HepG2 (cell line): ENCODE results near the gene PDLIM5. TPM values are rescaled to one million over a fixed set of nuclear protein-coding genes. Genes with fewer than 3 reads are reported as not detected.

Experiments used
- IRX3 ChIP-seq: sonication (generic); formaldehyde crosslinking; IDR thresholded peaks from 2 replicates; pipeline ENCODE4 v1.8.1; 2023; ENCODE audit warnings: mild to moderate bottlenecking, low read depth, missing genetic modification reagents, borderline replicate concordance
- PBX3 ChIP-seq: sonication (generic); formaldehyde crosslinking; IDR thresholded peaks from 2 replicates; pipeline ENCODE4 v1.8.1; 2023; ENCODE audit warnings: missing genetic modification reagents, inconsistent platforms, borderline replicate concordance
- POLR2G ChIP-seq: fragments of 200-400 bp; formaldehyde crosslinking; IDR thresholded peaks from 2 replicates; pipeline ENCODE4 v1.6.1; 2018; ENCODE audit warnings: mild to moderate bottlenecking, low read depth, low read length, moderate library complexity
- RBM39 ChIP-seq: fragments of 200-400 bp; formaldehyde crosslinking; IDR thresholded peaks from one replicate; pipeline ENCODE4 v1.6.1; 2018; ENCODE audit warnings: antibody characterized with exemption, mild to moderate bottlenecking, low read depth, low read length; ENCODE audit not compliant: poor library complexity, severe bottlenecking
- TAF1 ChIP-seq: sonication (generic); formaldehyde crosslinking; IDR thresholded peaks from 2 replicates; pipeline ENCODE4 v1.4.0; 2020; ENCODE audit warnings: missing genetic modification reagents
- TBP ChIP-seq: sonication (generic); formaldehyde crosslinking; IDR thresholded peaks from 2 replicates; pipeline ENCODE4 v1.5.0; 2020; ENCODE audit warnings: missing genetic modification reagents
- ZBTB7A ChIP-seq: sonication (generic); formaldehyde crosslinking; IDR thresholded peaks from 2 replicates; pipeline ENCODE4 v1.8.0; 2022; ENCODE audit warnings: mild to moderate bottlenecking, missing genetic modification reagents
- ZFP36L1 ChIP-seq: sonication (generic); formaldehyde crosslinking; IDR thresholded peaks from 2 replicates; pipeline ENCODE4 v1.8.0; 2022; ENCODE audit warnings: mild to moderate bottlenecking, missing genetic modification reagents, moderate library complexity
- ZNF207 ChIP-seq: fragments of 450-650 bp; IDR thresholded peaks from 2 replicates; pipeline ENCODE4 v1.6.1; 2016; ENCODE audit warnings: antibody characterized with exemption, borderline replicate concordance
- ZNF274 ChIP-seq: sonication (generic); formaldehyde crosslinking; IDR thresholded peaks from 2 replicates; pipeline ENCODE4 v1.5.1; 2020; ENCODE audit warnings: mild to moderate bottlenecking, missing genetic modification reagents
- ZNF337 ChIP-seq: sonication (generic); formaldehyde crosslinking; IDR thresholded peaks from 2 replicates; pipeline ENCODE4 v1.5.1; 2020; ENCODE audit warnings: missing genetic modification reagents, low read depth, mild to moderate bottlenecking, borderline replicate concordance
- ZNF547 ChIP-seq: sonication (generic); formaldehyde crosslinking; IDR thresholded peaks from 2 replicates; pipeline ENCODE4 v1.5.1; 2020; ENCODE audit warnings: mild to moderate bottlenecking, missing genetic modification reagents
- ZNF570 ChIP-seq: sonication (generic); formaldehyde crosslinking; IDR thresholded peaks from 2 replicates; pipeline ENCODE4 v1.4.0; 2020; ENCODE audit warnings: mild to moderate bottlenecking, missing genetic modification reagents, borderline replicate concordance
- polyA plus RNA-seq, 8 experiments: library from polyadenylated mRNA; depleted of rRNA in 3 of 8; stranded (reverse) in 7 of 8; unstranded in 1 of 8; fragments of >200 nt; fragmentation: Illumina TruSeq in 4 of 8; extraction: Trizol in 4 of 8; gene quantifications; 2 replicates each; pipeline versions ENCODE4 v1.2.1 to v1.2.3, GENCODE V29; 2011 to 2016; ENCODE audit warnings: low read depth in 4 of 8, missing spikeins in 1 of 8, mixed read lengths in 1 of 8; ENCODE audit not compliant: insufficient read depth in 1 of 8
- total RNA-seq, 5 experiments: library from RNA; depleted of rRNA; stranded (reverse); fragments of >200 nt; fragmentation: Illumina TruSeq; extraction: Trizol; gene quantifications; 2 replicates each; pipeline ENCODE4 v1.2.3, GENCODE V29; 2016; ENCODE audit warnings: low read depth in 1 of 5
- TF ChIP-seq, protein P1 (sequence below): sonication (generic); formaldehyde crosslinking; IDR thresholded peaks from 2 replicates; pipeline ENCODE4 v1.9.0; 2022; ENCODE audit warnings: low read depth, missing genetic modification reagents
- TF ChIP-seq, protein P2 (sequence below), 2 experiments: fragments of 450-650 bp in 1 of 2; sonication (generic) in 1 of 2; formaldehyde crosslinking; IDR thresholded peaks; 2 replicates each; pipeline versions ENCODE4 v1.5.0 to v1.8.0; 2020 to 2022; ENCODE audit warnings: mild to moderate bottlenecking in 1 of 2, missing genetic modification reagents in 1 of 2
- TF ChIP-seq, protein P3 (sequence below): sonication (generic); formaldehyde crosslinking; IDR thresholded peaks from 2 replicates; pipeline ENCODE4 v1.9.0; 2021; ENCODE audit warnings: mild to moderate bottlenecking, missing genetic modification reagents
- TF ChIP-seq, protein P4 (sequence below): sonication (generic); formaldehyde crosslinking; IDR thresholded peaks from 2 replicates; pipeline ENCODE4 v1.9.0; 2021; ENCODE audit warnings: missing genetic modification reagents, borderline replicate concordance

Gene PDLIM5
- total and polyA plus RNA-seq, 2 of the 13 experiments (the other 11 are each of a cell fraction or from before 2014, with no cell fraction given), result 52.8 to 119 TPM

DNA sequence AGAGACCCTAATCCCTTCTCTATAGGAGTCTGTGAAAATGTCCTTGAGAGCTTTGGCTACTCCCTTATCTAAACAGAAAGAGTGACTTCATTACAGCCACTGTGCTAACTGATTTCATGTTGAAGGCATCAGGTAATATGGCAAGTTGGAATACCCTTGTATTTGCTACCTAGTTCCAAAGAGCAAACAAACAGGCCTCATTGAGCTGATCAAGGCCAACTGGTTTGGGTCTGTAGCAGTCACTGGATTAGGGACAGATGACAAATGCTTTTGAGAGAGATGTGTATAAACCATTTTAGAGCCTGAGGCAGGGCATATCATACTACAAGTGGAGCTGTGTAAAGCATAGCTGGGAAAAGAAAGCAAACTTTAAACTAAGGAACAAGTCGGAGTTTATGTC, 22.9 kb upstream of the PDLIM5 start (continued):
- TF ChIP-seq PBX3 (CRISPR knock-in tag) (no peak), ZNF274 (CRISPR knock-in tag) (no peak), ZNF570 (CRISPR knock-in tag) (no peak), IRX3 (CRISPR knock-in tag) (no peak), ZNF547 (CRISPR knock-in tag) (no peak), ZFP36L1 (CRISPR knock-in tag) (no peak), ZNF337 (CRISPR knock-in tag) (no peak), TBP (no peak), ZBTB7A (no peak), ZNF207 (no peak), RBM39 (no peak), TAF1 (no peak), POLR2G (no peak)
- TF ChIP-seq, protein P1, sequence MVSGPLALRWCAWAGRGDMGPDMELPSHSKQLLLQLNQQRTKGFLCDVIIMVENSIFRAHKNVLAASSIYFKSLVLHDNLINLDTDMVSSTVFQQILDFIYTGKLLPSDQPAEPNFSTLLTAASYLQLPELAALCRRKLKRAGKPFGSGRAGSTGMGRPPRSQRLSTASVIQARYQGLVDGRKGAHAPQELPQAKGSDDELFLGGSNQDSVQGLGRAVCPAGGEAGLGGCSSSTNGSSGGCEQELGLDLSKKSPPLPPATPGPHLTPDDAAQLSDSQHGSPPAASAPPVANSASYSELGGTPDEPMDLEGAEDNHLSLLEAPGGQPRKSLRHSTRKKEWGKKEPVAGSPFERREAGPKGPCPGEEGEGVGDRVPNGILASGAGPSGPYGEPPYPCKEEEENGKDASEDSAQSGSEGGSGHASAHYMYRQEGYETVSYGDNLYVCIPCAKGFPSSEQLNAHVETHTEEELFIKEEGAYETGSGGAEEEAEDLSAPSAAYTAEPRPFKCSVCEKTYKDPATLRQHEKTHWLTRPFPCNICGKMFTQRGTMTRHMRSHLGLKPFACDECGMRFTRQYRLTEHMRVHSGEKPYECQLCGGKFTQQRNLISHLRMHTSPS (CRISPR knock-in tag), result no peak
- TF ChIP-seq, protein P2, sequence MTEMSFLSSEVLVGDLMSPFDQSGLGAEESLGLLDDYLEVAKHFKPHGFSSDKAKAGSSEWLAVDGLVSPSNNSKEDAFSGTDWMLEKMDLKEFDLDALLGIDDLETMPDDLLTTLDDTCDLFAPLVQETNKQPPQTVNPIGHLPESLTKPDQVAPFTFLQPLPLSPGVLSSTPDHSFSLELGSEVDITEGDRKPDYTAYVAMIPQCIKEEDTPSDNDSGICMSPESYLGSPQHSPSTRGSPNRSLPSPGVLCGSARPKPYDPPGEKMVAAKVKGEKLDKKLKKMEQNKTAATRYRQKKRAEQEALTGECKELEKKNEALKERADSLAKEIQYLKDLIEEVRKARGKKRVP (CRISPR knock-in tag; IDR thresholded peaks at IDR 0.05), result no peak
- TF ChIP-seq, protein P3, sequence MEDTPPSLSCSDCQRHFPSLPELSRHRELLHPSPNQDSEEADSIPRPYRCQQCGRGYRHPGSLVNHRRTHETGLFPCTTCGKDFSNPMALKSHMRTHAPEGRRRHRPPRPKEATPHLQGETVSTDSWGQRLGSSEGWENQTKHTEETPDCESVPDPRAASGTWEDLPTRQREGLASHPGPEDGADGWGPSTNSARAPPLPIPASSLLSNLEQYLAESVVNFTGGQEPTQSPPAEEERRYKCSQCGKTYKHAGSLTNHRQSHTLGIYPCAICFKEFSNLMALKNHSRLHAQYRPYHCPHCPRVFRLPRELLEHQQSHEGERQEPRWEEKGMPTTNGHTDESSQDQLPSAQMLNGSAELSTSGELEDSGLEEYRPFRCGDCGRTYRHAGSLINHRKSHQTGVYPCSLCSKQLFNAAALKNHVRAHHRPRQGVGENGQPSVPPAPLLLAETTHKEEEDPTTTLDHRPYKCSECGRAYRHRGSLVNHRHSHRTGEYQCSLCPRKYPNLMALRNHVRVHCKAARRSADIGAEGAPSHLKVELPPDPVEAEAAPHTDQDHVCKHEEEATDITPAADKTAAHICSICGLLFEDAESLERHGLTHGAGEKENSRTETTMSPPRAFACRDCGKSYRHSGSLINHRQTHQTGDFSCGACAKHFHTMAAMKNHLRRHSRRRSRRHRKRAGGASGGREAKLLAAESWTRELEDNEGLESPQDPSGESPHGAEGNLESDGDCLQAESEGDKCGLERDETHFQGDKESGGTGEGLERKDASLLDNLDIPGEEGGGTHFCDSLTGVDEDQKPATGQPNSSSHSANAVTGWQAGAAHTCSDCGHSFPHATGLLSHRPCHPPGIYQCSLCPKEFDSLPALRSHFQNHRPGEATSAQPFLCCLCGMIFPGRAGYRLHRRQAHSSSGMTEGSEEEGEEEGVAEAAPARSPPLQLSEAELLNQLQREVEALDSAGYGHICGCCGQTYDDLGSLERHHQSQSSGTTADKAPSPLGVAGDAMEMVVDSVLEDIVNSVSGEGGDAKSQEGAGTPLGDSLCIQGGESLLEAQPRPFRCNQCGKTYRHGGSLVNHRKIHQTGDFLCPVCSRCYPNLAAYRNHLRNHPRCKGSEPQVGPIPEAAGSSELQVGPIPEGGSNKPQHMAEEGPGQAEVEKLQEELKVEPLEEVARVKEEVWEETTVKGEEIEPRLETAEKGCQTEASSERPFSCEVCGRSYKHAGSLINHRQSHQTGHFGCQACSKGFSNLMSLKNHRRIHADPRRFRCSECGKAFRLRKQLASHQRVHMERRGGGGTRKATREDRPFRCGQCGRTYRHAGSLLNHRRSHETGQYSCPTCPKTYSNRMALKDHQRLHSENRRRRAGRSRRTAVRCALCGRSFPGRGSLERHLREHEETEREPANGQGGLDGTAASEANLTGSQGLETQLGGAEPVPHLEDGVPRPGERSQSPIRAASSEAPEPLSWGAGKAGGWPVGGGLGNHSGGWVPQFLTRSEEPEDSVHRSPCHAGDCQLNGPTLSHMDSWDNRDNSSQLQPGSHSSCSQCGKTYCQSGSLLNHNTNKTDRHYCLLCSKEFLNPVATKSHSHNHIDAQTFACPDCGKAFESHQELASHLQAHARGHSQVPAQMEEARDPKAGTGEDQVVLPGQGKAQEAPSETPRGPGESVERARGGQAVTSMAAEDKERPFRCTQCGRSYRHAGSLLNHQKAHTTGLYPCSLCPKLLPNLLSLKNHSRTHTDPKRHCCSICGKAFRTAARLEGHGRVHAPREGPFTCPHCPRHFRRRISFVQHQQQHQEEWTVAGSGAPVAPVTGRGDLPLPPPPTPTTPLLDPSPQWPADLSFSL (CRISPR knock-in tag), result no peak
- TF ChIP-seq, protein P4, sequence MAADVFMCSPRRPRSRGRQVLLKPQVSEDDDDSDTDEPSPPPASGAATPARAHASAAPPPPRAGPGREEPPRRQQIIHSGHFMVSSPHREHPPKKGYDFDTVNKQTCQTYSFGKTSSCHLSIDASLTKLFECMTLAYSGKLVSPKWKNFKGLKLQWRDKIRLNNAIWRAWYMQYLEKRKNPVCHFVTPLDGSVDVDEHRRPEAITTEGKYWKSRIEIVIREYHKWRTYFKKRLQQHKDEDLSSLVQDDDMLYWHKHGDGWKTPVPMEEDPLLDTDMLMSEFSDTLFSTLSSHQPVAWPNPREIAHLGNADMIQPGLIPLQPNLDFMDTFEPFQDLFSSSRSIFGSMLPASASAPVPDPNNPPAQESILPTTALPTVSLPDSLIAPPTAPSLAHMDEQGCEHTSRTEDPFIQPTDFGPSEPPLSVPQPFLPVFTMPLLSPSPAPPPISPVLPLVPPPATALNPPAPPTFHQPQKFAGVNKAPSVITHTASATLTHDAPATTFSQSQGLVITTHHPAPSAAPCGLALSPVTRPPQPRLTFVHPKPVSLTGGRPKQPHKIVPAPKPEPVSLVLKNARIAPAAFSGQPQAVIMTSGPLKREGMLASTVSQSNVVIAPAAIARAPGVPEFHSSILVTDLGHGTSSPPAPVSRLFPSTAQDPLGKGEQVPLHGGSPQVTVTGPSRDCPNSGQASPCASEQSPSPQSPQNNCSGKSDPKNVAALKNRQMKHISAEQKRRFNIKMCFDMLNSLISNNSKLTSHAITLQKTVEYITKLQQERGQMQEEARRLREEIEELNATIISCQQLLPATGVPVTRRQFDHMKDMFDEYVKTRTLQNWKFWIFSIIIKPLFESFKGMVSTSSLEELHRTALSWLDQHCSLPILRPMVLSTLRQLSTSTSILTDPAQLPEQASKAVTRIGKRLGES (CRISPR knock-in tag), result no peak
